H9 (cell line): ENCODE measurements around the gene PKNOX2. TPM values are rescaled to one million over a fixed set of nuclear protein-coding genes. Genes with fewer than 3 reads are reported as not detected.

Experiments
- DNase-seq: peaks from one replicate; pipeline ENCODE4 v3.0.0-alpha.2; 2017
- H2AFZ ChIP-seq: one replicate; pipeline ENCODE4 v1.6.1; 2013; ENCODE audit warnings: mild to moderate bottlenecking, low read length, control low read depth, moderate library complexity
- H2AK5ac ChIP-seq: 2 replicates; pipeline ENCODE4 v1.6.1; 2013; ENCODE audit warnings: low read length, control low read depth, mixed read lengths; ENCODE audit not compliant: insufficient read length
- H2BK120ac ChIP-seq: one replicate; pipeline ENCODE4 v1.6.1; 2013; ENCODE audit warnings: low read depth, mild to moderate bottlenecking, low read length, control low read depth, inconsistent platforms; ENCODE audit not compliant: poor library complexity, severe bottlenecking
- H2BK12ac ChIP-seq: 2 replicates; pipeline ENCODE4 v1.6.1; 2013; ENCODE audit warnings: low read length, control low read depth, mixed read lengths, low read depth; ENCODE audit not compliant: insufficient read length
- H2BK15ac ChIP-seq: 2 replicates; pipeline ENCODE4 v1.6.1; 2013; ENCODE audit warnings: low read depth, low read length, control low read depth
- H2BK20ac ChIP-seq: one replicate; pipeline ENCODE4 v1.6.1; 2013; ENCODE audit warnings: low read depth, mild to moderate bottlenecking, low read length, control low read depth, inconsistent platforms; ENCODE audit not compliant: poor library complexity, severe bottlenecking
- H2BK5ac ChIP-seq: 2 replicates; pipeline ENCODE4 v1.6.1; 2013; ENCODE audit warnings: low read length, control low read depth, mixed read lengths; ENCODE audit not compliant: insufficient read length
- H3K14ac ChIP-seq: 2 replicates; pipeline ENCODE4 v1.6.1; 2013; ENCODE audit warnings: low read length, control low read depth; ENCODE audit not compliant: insufficient read depth
- H3K18ac ChIP-seq: 2 replicates; pipeline ENCODE4 v1.6.1; 2013; ENCODE audit warnings: low read depth, mild to moderate bottlenecking, mixed read lengths, low read length, control low read depth; ENCODE audit not compliant: insufficient read length
- H3K23ac ChIP-seq: 2 replicates; pipeline ENCODE4 v1.6.1; 2013; ENCODE audit warnings: low read length, control low read depth, mixed read lengths, low read depth; ENCODE audit not compliant: insufficient read length
- H3K23me2 ChIP-seq: 2 replicates; pipeline ENCODE4 v1.6.1; 2013; ENCODE audit warnings: low read depth, mild to moderate bottlenecking, mixed read lengths, low read length, control low read depth; ENCODE audit not compliant: insufficient read length, poor library complexity, severe bottlenecking
- H3K27ac ChIP-seq: 2 replicates; pipeline ENCODE4 v1.5.1; 2013; ENCODE audit warnings: low read length, control low read depth, mixed read lengths, low read depth; ENCODE audit not compliant: insufficient read length
- H3K27me3 ChIP-seq: 2 replicates; pipeline ENCODE4 v1.6.1; 2013; ENCODE audit warnings: low read length, control low read depth, inconsistent platforms; ENCODE audit not compliant: insufficient read depth
- H3K4ac ChIP-seq: 2 replicates; pipeline ENCODE4 v1.6.1; 2013; ENCODE audit warnings: low read depth, mild to moderate bottlenecking, control low read depth, inconsistent platforms, low read length, moderate library complexity
- H3K4me1 ChIP-seq: 2 replicates; pipeline ENCODE4 v1.6.1; 2013; ENCODE audit warnings: low read length, control low read depth, inconsistent platforms; ENCODE audit not compliant: insufficient read depth
- H3K4me2 ChIP-seq: 2 replicates; pipeline ENCODE4 v1.6.1; 2013; ENCODE audit warnings: low read length, control low read depth, mixed read lengths; ENCODE audit not compliant: insufficient read length, insufficient read depth
- H3K56ac ChIP-seq: 2 replicates; pipeline ENCODE4 v1.6.1; 2013; ENCODE audit warnings: low read depth, mild to moderate bottlenecking, mixed read lengths, low read length, control low read depth; ENCODE audit not compliant: insufficient read length
- H3K79me1 ChIP-seq: 2 replicates; pipeline ENCODE4 v1.6.1; 2013; ENCODE audit warnings: low read depth, mild to moderate bottlenecking, moderate library complexity, low read length, control low read depth, inconsistent platforms; ENCODE audit not compliant: insufficient read depth, poor library complexity, severe bottlenecking
- H3K79me2 ChIP-seq: 2 replicates; pipeline ENCODE4 v1.6.1; 2013; ENCODE audit warnings: low read length, control low read depth, inconsistent platforms; ENCODE audit not compliant: insufficient read depth
- H3K9ac ChIP-seq: 2 replicates; pipeline ENCODE4 v1.6.1; 2013; ENCODE audit warnings: low read length, control low read depth, mixed read lengths; ENCODE audit not compliant: insufficient read length; ENCODE audit errors: extremely low read depth
- H3K9me3 ChIP-seq: one replicate; pipeline ENCODE4 v1.6.1; 2013; ENCODE audit warnings: low read depth, low read length, inconsistent platforms; ENCODE audit not compliant: control insufficient read depth
- H3T11ph ChIP-seq: one replicate; pipeline ENCODE4 v1.6.1; 2013; ENCODE audit warnings: mild to moderate bottlenecking, low read length, control low read depth, inconsistent platforms
- H4K20me1 ChIP-seq: one replicate; pipeline ENCODE4 v1.6.1; 2013; ENCODE audit not compliant: control insufficient read depth, insufficient read length, insufficient read depth
- H4K5ac ChIP-seq: 2 replicates; pipeline ENCODE4 v1.6.1; 2013; ENCODE audit warnings: low read depth, mild to moderate bottlenecking, mixed read lengths, low read length, control low read depth; ENCODE audit not compliant: insufficient read length
- H4K8ac ChIP-seq: replicated peaks from 2 replicates; pipeline ENCODE4 v1.6.1; 2013; ENCODE audit warnings: low read length, control low read depth, mixed read lengths, low read depth; ENCODE audit not compliant: insufficient read length
- H4K91ac ChIP-seq: 2 replicates; pipeline ENCODE4 v1.6.1; 2013; ENCODE audit warnings: low read depth, mild to moderate bottlenecking, moderate library complexity, mixed read lengths, low read length, control low read depth; ENCODE audit not compliant: insufficient read length
- H3K27ac Mint-ChIP-seq, 3 experiments: 2 replicates in 2 of 3; 3 replicates in 1 of 3; pipeline ENCODE4 v1.8.0; 2020 to 2021; ENCODE audit warnings: mixed read lengths in 3 of 3, mild to moderate bottlenecking in 1 of 3, moderate library complexity in 1 of 3
- H3K27me3 Mint-ChIP-seq: 2 replicates; pipeline ENCODE4 v1.8.0; 2021; ENCODE audit warnings: low read depth, mild to moderate bottlenecking, moderate library complexity, mixed read lengths
- H3K36me3 Mint-ChIP-seq, 3 experiments: 2 replicates in 2 of 3; 3 replicates in 1 of 3; pipeline ENCODE4 v1.8.0; 2020 to 2021; ENCODE audit warnings: low read depth in 3 of 3, mixed read lengths in 3 of 3; ENCODE audit not compliant: insufficient read depth in 1 of 3
- H3K4me1 Mint-ChIP-seq, 2 experiments: 2 replicates each; pipeline ENCODE4 v1.8.0; 2020; ENCODE audit warnings: mixed read lengths in 2 of 2
- H3K4me3 Mint-ChIP-seq, 2 experiments: 2 replicates in 1 of 2; 3 replicates in 1 of 2; pipeline ENCODE4 v1.8.0; 2020 to 2021; ENCODE audit warnings: mild to moderate bottlenecking in 2 of 2, mixed read lengths in 2 of 2, moderate library complexity in 1 of 2
- H3K9me3 Mint-ChIP-seq, 2 experiments: 2 replicates in 1 of 2; 3 replicates in 1 of 2; pipeline ENCODE4 v1.8.0; 2020; ENCODE audit warnings: mild to moderate bottlenecking in 2 of 2, mixed read lengths in 2 of 2, moderate library complexity in 1 of 2
- WGBS: extraction: QIAGEN DNeasy Blood & Tissue Kit; methylation state at CpG from one replicate; pipeline ENCODE4 v1.1.7; 2013; ENCODE audit warnings: missing lambda C conversion rate, low lambda C conversion rate, mixed read lengths; ENCODE audit not compliant: insufficient read length; ENCODE audit errors: extremely low coverage; 5-methylcytosine and 5-hydroxymethylcytosine counted together
- total RNA-seq: library from RNA; stranded (reverse); gene quantifications from 2 replicates; pipeline ENCODE4 v1.2.1, GENCODE V29; 2021
- TF ChIP-seq, protein P1 (sequence below): fragments of 200-600 bp; sonication (generic); conservative IDR thresholded peaks from 3 replicates; pipeline ENCODE4 v1.8.0; 2021; ENCODE audit warnings: antibody characterized with exemption, mild to moderate bottlenecking

The PKNOX2 gene
- total RNA-seq, 1 experiment from 2014 or later: 1.3 TPM

GRCh38 chr11:125364121-125364826 is 199.7 kb downstream of the PKNOX2 start:
- Histone ChIP-seq H4K8ac (no peak overlapping the region), H2AFZ (no peak overlapping the region), H2BK20ac (no peak overlapping the region), H2BK12ac (no peak overlapping the region), H3K27me3 (no peaks in the 10 kb centered on the region; the same call in 1 of the 2 replicates), H3K18ac (no peak overlapping the region), H3T11ph (no peak overlapping the region), H3K4ac (no peak overlapping the region), H3K9me3 (no peaks in the 10 kb centered on the region), H4K20me1 (no peaks in the 10 kb centered on the region), H4K91ac (no peak overlapping the region), H4K5ac (no peak overlapping the region), H2BK5ac (no peak overlapping the region), H3K56ac (no peak overlapping the region), H3K23ac (no peak overlapping the region), H3K79me1 (no peaks in the 10 kb centered on the region), H2BK120ac (no peak overlapping the region), H3K14ac (no peak overlapping the region), H3K23me2 (no peaks in the 10 kb centered on the region), H2AK5ac (no peak overlapping the region), H3K4me2 (no peak overlapping the region), H3K79me2 (no peaks in the 10 kb centered on the region), H3K9ac (no peak overlapping the region), H3K27ac (no peak overlapping the region), H3K4me1 (no peaks in the 10 kb centered on the region), H2BK15ac (no peak overlapping the region)
- H3K4me3 Mint-ChIP-seq: no peak overlapping the region
- peaks cover 9 to 13% of the 10 kb centered on the region in 2 experiments for H3K4me1 Mint-ChIP-seq
- TF ChIP-seq, protein P1, sequence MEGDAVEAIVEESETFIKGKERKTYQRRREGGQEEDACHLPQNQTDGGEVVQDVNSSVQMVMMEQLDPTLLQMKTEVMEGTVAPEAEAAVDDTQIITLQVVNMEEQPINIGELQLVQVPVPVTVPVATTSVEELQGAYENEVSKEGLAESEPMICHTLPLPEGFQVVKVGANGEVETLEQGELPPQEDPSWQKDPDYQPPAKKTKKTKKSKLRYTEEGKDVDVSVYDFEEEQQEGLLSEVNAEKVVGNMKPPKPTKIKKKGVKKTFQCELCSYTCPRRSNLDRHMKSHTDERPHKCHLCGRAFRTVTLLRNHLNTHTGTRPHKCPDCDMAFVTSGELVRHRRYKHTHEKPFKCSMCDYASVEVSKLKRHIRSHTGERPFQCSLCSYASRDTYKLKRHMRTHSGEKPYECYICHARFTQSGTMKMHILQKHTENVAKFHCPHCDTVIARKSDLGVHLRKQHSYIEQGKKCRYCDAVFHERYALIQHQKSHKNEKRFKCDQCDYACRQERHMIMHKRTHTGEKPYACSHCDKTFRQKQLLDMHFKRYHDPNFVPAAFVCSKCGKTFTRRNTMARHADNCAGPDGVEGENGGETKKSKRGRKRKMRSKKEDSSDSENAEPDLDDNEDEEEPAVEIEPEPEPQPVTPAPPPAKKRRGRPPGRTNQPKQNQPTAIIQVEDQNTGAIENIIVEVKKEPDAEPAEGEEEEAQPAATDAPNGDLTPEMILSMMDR: peak; percentile 18; the same call in 1 of the 3 replicates
- peaks cover 3% of the 10 kb centered on the region; the same call in 1 of the 2 replicates for H3K27me3 Mint-ChIP-seq
- WGBS: no CpG with 5 or more reads among the region's 11 CpGs
- H3K27ac Mint-ChIP-seq: peak overlapping the region in 1 of 3 experiments; percentile 34; a peak in 2 of 7 replicates
- no peak for DNase-seq
- peaks cover 0 to 2% (median 0%) of the 10 kb centered on the region in 3 experiments; a peak in 1 of 7 replicates for H3K36me3 Mint-ChIP-seq
- no peaks in the 10 kb centered on the region for H3K9me3 Mint-ChIP-seq
